HepG2 (cell line): ENCODE data around the gene TK1. TPM values are rescaled to one million over a fixed set of nuclear protein-coding genes. Genes with fewer than 3 reads are reported as not detected.

Experiments used
- ATAC-seq: fragments of 200-7000 bp; cut with Tn5 transposase; 3 replicates; pipeline ENCODE4 v1.9.1; 2020; ENCODE audit warnings: mild to moderate bottlenecking, moderate library complexity
- BruUV-seq: library from RNA; stranded (reverse); fragments of 400-500 nt; replicated peaks from 2 replicates; lab custom pipeline; 2021; lab: Mats Ljungman, UMichigan
- CTCF ChIA-PET: fragments of 300-600 bp; formaldehyde crosslinking; extraction: SDS; loops from one replicate; lab custom pipeline; 2021; ENCODE audit warnings: low total read pairs, inconsistent platforms, low intra/inter-chr PET ratio; lab: Yijun Ruan, JAX
- POLR2A ChIA-PET: fragments of 350-600 bp; sonication (Branson Sonifier 250); formaldehyde crosslinking; loops from one replicate; lab custom pipeline; 2020; ENCODE audit warnings: antibody characterized with exemption, inconsistent platforms; lab: Yijun Ruan, JAX
- DNase-seq: peaks from one replicate; pipeline ENCODE4 v3.0.0-alpha.2; 2015; ENCODE audit warnings: low spot score
- FAIRE-seq: peaks from 3 replicates; lab custom pipeline; 2011; peaks lifted over from hg19 to GRCh38; lab: Jason Lieb, UNC
- H2AFZ ChIP-seq: one replicate; pipeline ENCODE4 v1.6.1; 2011; ENCODE audit warnings: low read length, inconsistent platforms
- H3K27ac ChIP-seq: fragments of 300-600 bp; 3 replicates; pipeline ENCODE4 v1.8.0; 2011; ENCODE audit warnings: mixed run types, mild to moderate bottlenecking, mixed read lengths, low read length, inconsistent platforms; ENCODE audit not compliant: insufficient read depth; ENCODE audit errors: extremely low read length
- H3K27me3 ChIP-seq, 2 experiments: fragments of 200-600 bp in 1 of 2; 2 replicates in 1 of 2; 3 replicates in 1 of 2; pipeline versions ENCODE4 v1.6.0 to v1.8.0; 2011; ENCODE audit warnings: low read length in 2 of 2, mild to moderate bottlenecking in 2 of 2, moderate library complexity in 2 of 2, inconsistent platforms in 1 of 2; ENCODE audit not compliant: insufficient read depth in 2 of 2, control insufficient read depth in 1 of 2
- H3K36me3 ChIP-seq, 2 experiments: fragments of 200-600 bp in 1 of 2; replicated peaks in 1 of 2; 2 replicates in 1 of 2; 3 replicates in 1 of 2; pipeline versions ENCODE4 v1.5.1 to v1.8.0; 2011; ENCODE audit warnings: low read length in 2 of 2, inconsistent platforms in 1 of 2; ENCODE audit not compliant: insufficient read depth in 2 of 2, control insufficient read depth in 1 of 2
- H3K4me1 ChIP-seq: 2 replicates; pipeline ENCODE4 v1.5.1; 2012; ENCODE audit warnings: low read length, inconsistent platforms; ENCODE audit not compliant: insufficient read depth
- H3K4me2 ChIP-seq: 2 replicates; pipeline ENCODE4 v1.6.0; 2011; ENCODE audit warnings: low read depth, low read length, inconsistent platforms
- H3K4me3 ChIP-seq, 3 experiments: fragments of 200-600 bp in 1 of 3; sonication (generic), shearing (Covaris generic) in 1 of 3; replicated peaks in 1 of 3; 2 replicates each; pipeline ENCODE4 v1.5.1; 2011 to 2016; ENCODE audit warnings: low read length in 3 of 3, inconsistent platforms in 2 of 3, low read depth in 2 of 3, mild to moderate bottlenecking in 2 of 3, control low read depth in 1 of 3, mixed read lengths in 1 of 3; ENCODE audit not compliant: insufficient read depth in 1 of 3
- H3K79me2 ChIP-seq: one replicate; pipeline ENCODE4 v1.6.1; 2011; ENCODE audit warnings: low read length, inconsistent platforms; ENCODE audit not compliant: insufficient read depth
- H3K9ac ChIP-seq: 2 replicates; pipeline ENCODE4 v1.6.0; 2011; ENCODE audit warnings: mild to moderate bottlenecking, low read depth, low read length, inconsistent platforms; ENCODE audit not compliant: insufficient read depth
- H3K9me3 ChIP-seq: 2 replicates; pipeline ENCODE4 v1.5.1; 2012; ENCODE audit warnings: mild to moderate bottlenecking, low read length
- H4K20me1 ChIP-seq: 2 replicates; pipeline ENCODE4 v1.6.0; 2011; ENCODE audit warnings: inconsistent platforms, mild to moderate bottlenecking, low read length, moderate library complexity; ENCODE audit not compliant: insufficient read depth
- ADNP ChIP-seq: sonication (generic); formaldehyde crosslinking; IDR thresholded peaks from 2 replicates; pipeline ENCODE4 v1.4.0; 2020; ENCODE audit warnings: missing genetic modification reagents
- FOXC1 ChIP-seq: sonication (generic); formaldehyde crosslinking; IDR thresholded peaks from 2 replicates; pipeline ENCODE4 v1.8.0; 2022; ENCODE audit warnings: mild to moderate bottlenecking, missing genetic modification reagents, borderline replicate concordance
- HES4 ChIP-seq: sonication (generic); formaldehyde crosslinking; IDR thresholded peaks from 2 replicates; pipeline ENCODE4 v1.9.0; 2021; ENCODE audit warnings: mild to moderate bottlenecking, missing genetic modification reagents, borderline replicate concordance
- SP5 ChIP-seq: IDR thresholded peaks from 2 replicates; pipeline ENCODE4 v1.6.1; 2016; ENCODE audit warnings: low read depth, borderline replicate concordance
- ZBTB8A ChIP-seq: sonication (generic); formaldehyde crosslinking; IDR thresholded peaks from 2 replicates; pipeline ENCODE4 v1.4.0; 2020; ENCODE audit warnings: mild to moderate bottlenecking, low read depth, missing genetic modification reagents, borderline replicate concordance
- ZFP36L2 ChIP-seq: sonication (generic); formaldehyde crosslinking; IDR thresholded peaks from 2 replicates; pipeline ENCODE4 v1.4.0; 2020; ENCODE audit warnings: missing genetic modification reagents
- ZNF337 ChIP-seq: sonication (generic); formaldehyde crosslinking; IDR thresholded peaks from 2 replicates; pipeline ENCODE4 v1.5.1; 2020; ENCODE audit warnings: missing genetic modification reagents, low read depth, mild to moderate bottlenecking, borderline replicate concordance
- ZNF567 ChIP-seq: sonication (generic); formaldehyde crosslinking; IDR thresholded peaks from 2 replicates; pipeline ENCODE4 v1.8.1; 2023; ENCODE audit warnings: mild to moderate bottlenecking, missing genetic modification reagents, borderline replicate concordance
- WGBS: methylation state at CpG from one replicate; pipeline ENCODE4 v1.1.6; 2017; ENCODE audit warnings: low lambda C conversion rate; 5-methylcytosine and 5-hydroxymethylcytosine counted together
- in situ Hi-C: cut with HindIII; loops from 2 replicates; pipeline ENCODE4 v1.10.0; 2017; ENCODE audit warnings: low pct_unique_long_range_greater_than_20kb; ENCODE audit not compliant: extremely low pct_ligation_motif_present
- intact Hi-C: fragments of 100-400 bp; cut with micrococcal nuclease; formaldehyde crosslinking; loops from one replicate; pipeline ENCODE4 v1.10.0; 2022; ENCODE audit not compliant: unreplicated experiment
- polyA plus RNA-seq, 8 experiments: library from polyadenylated mRNA; depleted of rRNA in 3 of 8; stranded (reverse) in 7 of 8; unstranded in 1 of 8; fragments of >200 nt; fragmentation: Illumina TruSeq in 4 of 8; extraction: Trizol in 4 of 8; gene quantifications; 2 replicates each; pipeline versions ENCODE4 v1.2.1 to v1.2.3, GENCODE V29; 2011 to 2016; ENCODE audit warnings: low read depth in 4 of 8, missing spikeins in 1 of 8, mixed read lengths in 1 of 8; ENCODE audit not compliant: insufficient read depth in 1 of 8
- total RNA-seq, 5 experiments: library from RNA; depleted of rRNA; stranded (reverse); fragments of >200 nt; fragmentation: Illumina TruSeq; extraction: Trizol; gene quantifications; 2 replicates each; pipeline ENCODE4 v1.2.3, GENCODE V29; 2016; ENCODE audit warnings: low read depth in 1 of 5
- TF ChIP-seq, protein P1 (sequence below): sonication (generic); formaldehyde crosslinking; conservative IDR thresholded peaks from 2 replicates; pipeline ENCODE4 v1.4.0; 2020; ENCODE audit warnings: mild to moderate bottlenecking, missing genetic modification reagents, moderate library complexity
- TF ChIP-seq, protein P2 (sequence below): sonication (generic); formaldehyde crosslinking; IDR thresholded peaks from 2 replicates; pipeline ENCODE4 v1.5.1; 2020; ENCODE audit warnings: mild to moderate bottlenecking, moderate library complexity, missing genetic modification reagents
- TF ChIP-seq, protein P3 (sequence below): sonication (generic); formaldehyde crosslinking; conservative IDR thresholded peaks from 2 replicates; pipeline ENCODE4 v1.8.0; 2022; ENCODE audit warnings: mild to moderate bottlenecking, moderate library complexity, missing genetic modification reagents

The TK1 gene
- total and polyA plus RNA-seq, 2 of the 13 experiments (the other 11 are each of a cell fraction or from before 2014, with no cell fraction given): 45.0 to 96.0 TPM

DNA sequence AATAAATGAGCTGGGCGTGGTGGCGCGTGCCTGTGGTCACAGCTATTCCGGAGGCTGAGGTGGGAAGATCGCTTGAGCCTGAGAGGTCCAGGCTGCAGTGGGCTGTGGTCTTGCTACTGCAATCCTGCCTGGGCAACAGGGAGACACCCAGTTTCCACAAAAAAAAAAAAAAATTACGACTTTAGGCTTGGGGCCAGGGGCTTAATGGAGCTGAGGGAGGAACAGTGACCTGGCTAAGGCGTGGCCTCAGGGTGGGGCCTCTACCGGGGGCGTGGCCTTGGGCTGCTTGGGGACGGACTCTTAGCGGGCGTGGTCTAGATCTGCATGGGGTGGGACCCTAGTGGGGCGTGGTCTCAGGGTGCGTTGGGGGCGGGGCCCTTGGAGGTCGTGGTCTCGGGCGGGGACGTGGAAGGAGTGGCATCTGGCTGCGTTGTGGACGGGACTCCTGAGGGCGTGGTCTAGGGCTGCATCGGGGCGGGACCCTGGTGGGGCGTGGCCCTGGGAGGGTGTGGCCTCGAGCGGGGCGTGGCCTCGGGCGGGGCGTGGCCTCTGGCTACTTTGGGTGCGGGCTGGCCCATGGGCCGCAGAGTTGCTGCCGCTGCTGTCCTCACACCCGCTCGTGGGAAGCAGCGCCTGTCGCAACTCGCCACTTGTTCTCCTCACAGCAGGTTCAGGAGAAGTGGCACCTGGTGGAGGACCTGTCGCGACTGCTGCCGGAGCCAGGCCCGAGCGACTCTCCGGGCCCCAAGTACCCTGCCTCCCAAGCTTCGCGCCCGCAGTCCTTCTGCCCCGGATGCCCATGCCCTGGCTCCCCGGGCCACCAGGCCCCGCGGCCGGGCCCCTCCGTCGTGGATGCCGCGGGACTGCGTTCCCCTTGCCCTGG is 46.4 kb downstream of the TK1 start:
- ATAC-seq (peak; percentile 64), DNase-seq (peak; percentile 96), FAIRE-seq (peak; percentile 95)
- H2AFZ ChIP-seq: no peak overlapping the region
- BruUV-seq: no TSS peak
- in situ Hi-C loops (no loop called here), intact Hi-C loops (loop anchor here (1.0 to 5.0 kb wide), 4 partner anchors 28 to 787 kb away; partner anchors contain the start of genes AFMID, SYNGR2, TIMP2 and TK1)
- H3K4me2 ChIP-seq: peak overlapping the region; percentile 83
- H3K36me3 ChIP-seq: no peaks in the 10 kb centered on the region
- POLR2A ChIA-PET: interaction anchor here (0.8 to 5.0 kb wide), 5 partner anchors 12 to 51 kb away, joined by 3 to 57 read pairs (median 7); partner anchors contain the start of genes AFMID, TK1 and TMC6
- peaks cover 90% of the 10 kb centered on the region for H3K4me1 ChIP-seq
- CTCF ChIA-PET: interaction anchor here (1.0 kb wide), 1 partner anchor 46 kb away, joined by 3 read pairs; the partner anchor contains the start of genes AFMID and TK1
- peak overlapping the region; percentile 25 to 67 (median 26); a peak in 5 of 6 replicates for H3K4me3 ChIP-seq
- no peaks in the 10 kb centered on the region for H4K20me1 ChIP-seq
- H3K9me3 ChIP-seq: no peaks in the 10 kb centered on the region
- WGBS: 28% methylated on average over 29 of the region's 58 CpGs
- H3K79me2 ChIP-seq: no peaks in the 10 kb centered on the region
- H3K9ac ChIP-seq: peak overlapping the region; percentile 45
- H3K27me3 ChIP-seq: peaks cover 7 to 26% of the 10 kb centered on the region in 2 experiments; a peak in 4 of 5 replicates
- no peak overlapping the region for H3K27ac ChIP-seq
- TF ChIP-seq, protein P1, sequence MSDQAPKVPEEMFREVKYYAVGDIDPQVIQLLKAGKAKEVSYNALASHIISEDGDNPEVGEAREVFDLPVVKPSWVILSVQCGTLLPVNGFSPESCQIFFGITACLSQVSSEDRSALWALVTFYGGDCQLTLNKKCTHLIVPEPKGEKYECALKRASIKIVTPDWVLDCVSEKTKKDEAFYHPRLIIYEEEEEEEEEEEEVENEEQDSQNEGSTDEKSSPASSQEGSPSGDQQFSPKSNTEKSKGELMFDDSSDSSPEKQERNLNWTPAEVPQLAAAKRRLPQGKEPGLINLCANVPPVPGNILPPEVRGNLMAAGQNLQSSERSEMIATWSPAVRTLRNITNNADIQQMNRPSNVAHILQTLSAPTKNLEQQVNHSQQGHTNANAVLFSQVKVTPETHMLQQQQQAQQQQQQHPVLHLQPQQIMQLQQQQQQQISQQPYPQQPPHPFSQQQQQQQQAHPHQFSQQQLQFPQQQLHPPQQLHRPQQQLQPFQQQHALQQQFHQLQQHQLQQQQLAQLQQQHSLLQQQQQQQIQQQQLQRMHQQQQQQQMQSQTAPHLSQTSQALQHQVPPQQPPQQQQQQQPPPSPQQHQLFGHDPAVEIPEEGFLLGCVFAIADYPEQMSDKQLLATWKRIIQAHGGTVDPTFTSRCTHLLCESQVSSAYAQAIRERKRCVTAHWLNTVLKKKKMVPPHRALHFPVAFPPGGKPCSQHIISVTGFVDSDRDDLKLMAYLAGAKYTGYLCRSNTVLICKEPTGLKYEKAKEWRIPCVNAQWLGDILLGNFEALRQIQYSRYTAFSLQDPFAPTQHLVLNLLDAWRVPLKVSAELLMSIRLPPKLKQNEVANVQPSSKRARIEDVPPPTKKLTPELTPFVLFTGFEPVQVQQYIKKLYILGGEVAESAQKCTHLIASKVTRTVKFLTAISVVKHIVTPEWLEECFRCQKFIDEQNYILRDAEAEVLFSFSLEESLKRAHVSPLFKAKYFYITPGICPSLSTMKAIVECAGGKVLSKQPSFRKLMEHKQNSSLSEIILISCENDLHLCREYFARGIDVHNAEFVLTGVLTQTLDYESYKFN (CRISPR knock-in tag): peak; percentile 40; the same call in 1 of the 2 replicates
- no peak for TF ChIP-seq ADNP (CRISPR knock-in tag)
- 0 out of 2 replicates have a peak, but pooled peaks have one; percentile 34 for TF ChIP-seq HES4 (CRISPR knock-in tag)
- peak; percentile 40; the same call in 1 of the 2 replicates for TF ChIP-seq ZNF567 (CRISPR knock-in tag)
- TF ChIP-seq, protein P2, sequence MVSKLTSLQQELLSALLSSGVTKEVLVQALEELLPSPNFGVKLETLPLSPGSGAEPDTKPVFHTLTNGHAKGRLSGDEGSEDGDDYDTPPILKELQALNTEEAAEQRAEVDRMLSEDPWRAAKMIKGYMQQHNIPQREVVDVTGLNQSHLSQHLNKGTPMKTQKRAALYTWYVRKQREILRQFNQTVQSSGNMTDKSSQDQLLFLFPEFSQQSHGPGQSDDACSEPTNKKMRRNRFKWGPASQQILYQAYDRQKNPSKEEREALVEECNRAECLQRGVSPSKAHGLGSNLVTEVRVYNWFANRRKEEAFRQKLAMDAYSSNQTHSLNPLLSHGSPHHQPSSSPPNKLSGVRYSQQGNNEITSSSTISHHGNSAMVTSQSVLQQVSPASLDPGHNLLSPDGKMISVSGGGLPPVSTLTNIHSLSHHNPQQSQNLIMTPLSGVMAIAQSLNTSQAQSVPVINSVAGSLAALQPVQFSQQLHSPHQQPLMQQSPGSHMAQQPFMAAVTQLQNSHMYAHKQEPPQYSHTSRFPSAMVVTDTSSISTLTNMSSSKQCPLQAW (CRISPR knock-in tag): peak; percentile 17; the same call in 1 of the 2 replicates
- no peak for TF ChIP-seq ZBTB8A (CRISPR knock-in tag)
- TF ChIP-seq, protein P3, sequence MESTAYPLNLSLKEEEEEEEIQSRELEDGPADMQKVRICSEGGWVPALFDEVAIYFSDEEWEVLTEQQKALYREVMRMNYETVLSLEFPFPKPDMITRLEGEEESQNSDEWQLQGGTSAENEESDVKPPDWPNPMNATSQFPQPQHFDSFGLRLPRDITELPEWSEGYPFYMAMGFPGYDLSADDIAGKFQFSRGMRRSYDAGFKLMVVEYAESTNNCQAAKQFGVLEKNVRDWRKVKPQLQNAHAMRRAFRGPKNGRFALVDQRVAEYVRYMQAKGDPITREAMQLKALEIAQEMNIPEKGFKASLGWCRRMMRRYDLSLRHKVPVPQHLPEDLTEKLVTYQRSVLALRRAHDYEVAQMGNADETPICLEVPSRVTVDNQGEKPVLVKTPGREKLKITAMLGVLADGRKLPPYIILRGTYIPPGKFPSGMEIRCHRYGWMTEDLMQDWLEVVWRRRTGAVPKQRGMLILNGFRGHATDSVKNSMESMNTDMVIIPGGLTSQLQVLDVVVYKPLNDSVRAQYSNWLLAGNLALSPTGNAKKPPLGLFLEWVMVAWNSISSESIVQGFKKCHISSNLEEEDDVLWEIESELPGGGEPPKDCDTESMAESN: 0 out of 2 replicates have a peak, but pooled peaks have one; percentile 68
- 0 out of 2 replicates have a peak, but pooled peaks have one; percentile 40 for TF ChIP-seq ZNF337 (CRISPR knock-in tag)
- TF ChIP-seq SP5 (CRISPR knock-in tag): peak; percentile 56
- TF ChIP-seq ZFP36L2: no peak
- TF ChIP-seq FOXC1 (CRISPR knock-in tag): peak; percentile 55; the same call in 1 of the 2 replicates
